ENCODE measurements around the gene SELENOI.

DNA sequence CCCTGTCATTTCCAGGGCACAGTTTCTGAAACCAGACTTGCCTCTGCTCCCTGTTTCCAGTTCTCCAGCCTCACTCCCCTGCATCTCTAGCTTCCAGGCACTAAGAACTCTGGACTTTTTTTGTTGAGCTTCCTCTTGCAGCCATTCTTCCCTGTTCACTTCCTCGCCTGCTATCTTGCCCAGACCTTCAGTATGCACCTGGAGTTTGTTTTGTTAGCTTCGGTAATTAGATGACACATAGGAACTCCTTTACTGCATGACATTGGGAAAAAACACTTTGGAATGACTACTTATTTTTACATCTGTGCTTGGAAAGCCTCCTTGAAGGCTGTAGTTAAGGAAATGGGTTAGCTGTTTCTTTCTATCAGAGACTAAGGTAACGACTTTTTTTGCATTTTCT, 96.8 kb downstream of the SELENOI start:
- TF ChIP-seq, protein P1, sequence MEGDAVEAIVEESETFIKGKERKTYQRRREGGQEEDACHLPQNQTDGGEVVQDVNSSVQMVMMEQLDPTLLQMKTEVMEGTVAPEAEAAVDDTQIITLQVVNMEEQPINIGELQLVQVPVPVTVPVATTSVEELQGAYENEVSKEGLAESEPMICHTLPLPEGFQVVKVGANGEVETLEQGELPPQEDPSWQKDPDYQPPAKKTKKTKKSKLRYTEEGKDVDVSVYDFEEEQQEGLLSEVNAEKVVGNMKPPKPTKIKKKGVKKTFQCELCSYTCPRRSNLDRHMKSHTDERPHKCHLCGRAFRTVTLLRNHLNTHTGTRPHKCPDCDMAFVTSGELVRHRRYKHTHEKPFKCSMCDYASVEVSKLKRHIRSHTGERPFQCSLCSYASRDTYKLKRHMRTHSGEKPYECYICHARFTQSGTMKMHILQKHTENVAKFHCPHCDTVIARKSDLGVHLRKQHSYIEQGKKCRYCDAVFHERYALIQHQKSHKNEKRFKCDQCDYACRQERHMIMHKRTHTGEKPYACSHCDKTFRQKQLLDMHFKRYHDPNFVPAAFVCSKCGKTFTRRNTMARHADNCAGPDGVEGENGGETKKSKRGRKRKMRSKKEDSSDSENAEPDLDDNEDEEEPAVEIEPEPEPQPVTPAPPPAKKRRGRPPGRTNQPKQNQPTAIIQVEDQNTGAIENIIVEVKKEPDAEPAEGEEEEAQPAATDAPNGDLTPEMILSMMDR (conservative IDR thresholded peaks at IDR 0.05; ENCODE audit: low read depth in 2 of 2) = no peak
- no peak for TF ChIP-seq EZH2 (IDR thresholded peaks at IDR 0.05; ENCODE audit: low read depth, unreplicated experiment)
- no peak for TF ChIP-seq EZH2phosphoT487 (IDR thresholded peaks at IDR 0.05; ENCODE audit: unreplicated experiment)
